ENCODE measurements around the gene JSRP1.

The JSRP1 gene

GRCh38 chr19:2246801-2247361 is 9.3 kb downstream of the JSRP1 start:
- no peak for DNase-seq (ENCODE audit: low read depth in 2 of 2)

- no peak for DNase-seq (ENCODE audit: low read depth in 2 of 2)
These were observed 10.1 kb downstream of the JSRP1 start for GRCh38 chr19:2246014-2246620.

DNA sequence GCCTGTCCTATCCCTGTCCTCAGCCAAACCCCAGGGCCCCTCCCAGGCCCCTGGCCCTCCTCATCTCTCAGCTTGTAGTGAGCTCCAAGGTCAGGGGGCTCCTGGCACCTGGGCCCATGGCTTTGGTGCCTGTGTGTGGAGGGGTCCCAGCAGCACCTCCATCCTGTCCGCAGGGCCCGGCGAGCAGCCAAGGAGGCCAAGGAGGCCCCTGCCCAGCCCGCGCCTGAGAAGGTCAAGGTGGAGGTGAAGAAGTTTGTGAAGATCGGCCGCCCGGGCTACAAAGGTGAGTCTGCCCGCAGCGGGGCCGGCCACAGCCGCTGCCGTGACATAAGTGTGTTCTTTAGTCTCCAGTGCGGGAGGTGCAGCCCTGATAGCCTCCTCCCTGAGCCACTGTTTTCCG is 10.9 kb downstream of the JSRP1 start:
- DNase-seq (ENCODE audit: low read depth in 2 of 2): no peak

GRCh38 chr19:2244486-2244885 is 11.7 kb downstream of the JSRP1 start:
- no peak for DNase-seq (ENCODE audit: low read depth in 2 of 2)

DNA sequence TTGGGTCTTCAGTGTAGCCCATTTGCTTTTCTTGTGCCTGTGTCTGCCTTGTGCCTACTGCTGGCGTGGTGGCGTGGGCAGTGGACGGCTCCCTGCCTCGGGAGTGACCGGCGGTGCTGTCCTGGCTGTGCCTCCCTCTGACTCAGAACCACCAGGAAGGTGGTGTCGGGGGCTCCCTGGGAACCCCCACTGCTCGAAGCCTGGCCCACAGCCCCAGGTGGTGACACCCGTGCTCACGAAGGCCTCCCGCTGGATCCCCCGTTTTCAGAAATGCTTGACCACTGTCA is 12.1 kb downstream of the JSRP1 start:
- DNase-seq (ENCODE audit: low read depth in 2 of 2): no peak

DNA sequence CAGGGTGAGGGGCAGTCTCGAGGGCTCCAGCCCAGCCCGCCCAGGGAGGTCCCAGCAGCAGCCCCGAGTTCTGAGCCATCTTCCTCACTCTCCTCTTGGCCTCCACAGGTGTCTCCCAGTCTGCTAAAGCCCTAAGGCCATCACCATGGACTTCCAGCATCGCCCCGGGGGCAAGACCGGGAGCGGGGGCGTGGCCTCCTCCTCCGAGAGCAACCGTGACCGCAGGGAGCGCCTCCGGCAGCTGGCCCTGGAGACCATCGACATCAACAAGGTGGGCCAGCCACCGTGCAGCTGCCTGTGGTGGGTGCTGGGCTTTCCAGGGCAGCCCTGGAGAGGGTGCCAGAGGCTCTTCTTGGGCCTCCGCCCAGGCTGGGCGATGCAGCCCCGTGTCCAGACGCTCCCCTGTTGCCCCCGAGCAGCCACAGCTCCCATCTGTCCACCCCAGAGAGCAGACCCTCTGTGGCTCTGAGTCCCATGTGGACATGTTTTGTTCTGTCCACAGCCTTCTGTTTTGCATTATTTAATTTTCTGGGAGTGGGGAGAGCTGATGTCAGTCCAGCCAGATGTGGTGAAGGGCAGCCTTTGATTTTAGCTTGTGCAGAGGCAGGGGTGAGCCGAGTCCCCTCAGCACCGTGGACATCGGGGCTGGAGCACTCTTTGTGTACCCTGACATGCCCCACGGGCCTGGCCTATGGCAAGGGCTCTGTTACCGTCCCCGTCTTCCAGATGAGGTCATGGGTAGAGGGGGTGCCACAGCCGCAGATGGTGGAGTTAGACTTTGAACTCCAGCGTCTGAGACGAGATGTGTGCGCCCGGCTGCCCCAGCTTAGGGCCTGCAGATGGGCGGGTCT is 12.7 kb downstream of the JSRP1 start:
- no peak for DNase-seq (ENCODE audit: low read depth in 2 of 2)

- no peak for DNase-seq (ENCODE audit: low read depth in 2 of 2)
These were observed 13.4 kb downstream of the JSRP1 start for GRCh38 chr19:2242816-2243215.

DNA sequence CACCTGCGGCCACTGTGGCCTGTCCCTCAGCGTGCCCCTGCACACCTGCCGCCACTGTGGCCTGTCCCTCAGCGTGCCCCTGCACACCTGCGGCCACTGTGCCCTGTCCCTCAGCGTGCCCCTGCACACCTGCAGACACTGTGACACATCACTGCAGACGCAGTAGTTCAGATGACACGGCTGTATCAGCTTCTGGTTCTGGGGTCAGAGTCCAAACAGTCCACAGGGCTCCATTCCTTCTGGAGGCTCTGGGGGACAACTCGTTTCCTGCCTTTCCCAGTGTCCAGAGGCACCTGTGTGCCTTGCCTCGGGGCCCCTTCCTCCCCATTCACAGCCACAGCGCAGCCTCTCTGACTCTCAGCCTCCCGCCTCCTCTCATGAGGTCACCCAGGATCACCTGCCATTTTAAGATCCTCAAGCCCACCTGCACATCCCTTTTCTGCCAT is 14.1 kb downstream of the JSRP1 start:
- DNase-seq (ENCODE audit: low read depth in 2 of 2): no peak

DNA sequence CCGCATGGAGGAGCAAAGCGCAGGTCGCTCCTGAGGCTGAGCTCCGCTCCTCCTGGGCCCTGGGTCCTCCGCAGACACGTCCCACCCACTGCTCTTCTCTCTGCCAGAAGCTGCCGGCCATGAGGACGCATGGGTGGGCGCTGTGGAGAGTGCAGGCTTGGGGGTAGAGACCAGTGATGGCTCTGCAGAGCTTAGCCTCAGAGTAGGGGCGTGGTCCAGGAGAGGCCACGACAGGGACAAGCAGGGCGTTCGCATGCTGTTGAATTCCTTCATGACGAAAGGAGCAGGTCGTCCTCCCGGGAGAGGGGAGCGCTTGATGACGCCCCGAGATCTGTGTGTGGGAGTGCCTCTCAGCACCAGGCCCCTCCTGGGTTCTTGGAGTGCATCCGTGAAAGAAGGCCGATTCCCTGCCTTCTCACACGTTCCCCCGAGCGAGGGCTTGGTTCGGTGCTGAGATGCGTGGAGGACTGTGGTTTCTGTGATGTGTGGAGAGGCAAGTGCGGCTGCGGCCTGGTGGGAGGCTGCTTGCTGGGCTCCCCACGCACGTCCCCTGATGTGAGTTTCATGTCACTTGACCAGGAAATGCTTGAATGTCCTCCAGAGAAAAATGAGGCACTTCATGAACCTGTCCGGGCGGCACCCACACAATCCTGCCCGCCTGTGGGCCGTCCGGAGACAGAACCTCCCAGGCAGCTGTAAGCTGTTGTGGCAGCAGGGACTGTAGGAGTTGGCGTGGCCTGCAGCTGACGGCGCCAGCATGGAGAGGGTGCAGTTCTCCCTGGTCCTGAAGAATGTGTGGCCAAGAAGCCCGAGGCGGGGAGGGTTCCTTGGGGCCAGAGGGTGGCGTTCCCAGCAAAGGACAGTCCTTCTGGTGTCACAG is 15.1 kb downstream of the JSRP1 start:
- no peak for DNase-seq (ENCODE audit: low read depth in 2 of 2)

- no peak for DNase-seq (ENCODE audit: low read depth in 2 of 2)
These were observed 16.1 kb downstream of the JSRP1 start for GRCh38 chr19:2239771-2240770.

DNA sequence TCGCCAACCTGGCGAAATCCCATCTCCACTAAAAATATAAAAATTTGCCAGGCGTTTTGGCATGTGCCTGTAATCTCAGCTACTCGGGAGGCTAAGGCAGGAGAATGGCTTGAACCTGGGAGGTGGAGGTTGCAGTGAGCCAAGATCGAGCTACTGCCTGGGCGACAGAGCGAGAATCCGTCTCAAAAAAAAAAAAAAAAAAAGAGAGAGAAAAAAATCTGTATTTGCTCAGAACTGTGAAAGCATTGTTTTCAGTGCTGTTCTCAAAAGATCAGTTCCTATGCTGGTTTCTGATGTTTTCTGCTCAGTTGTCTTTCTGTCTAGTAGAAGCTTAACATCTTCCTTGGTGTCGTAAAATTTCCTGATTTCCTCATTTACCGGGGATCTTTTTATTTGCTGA is 17.0 kb downstream of the JSRP1 start:
- DNase-seq (ENCODE audit: low read depth in 2 of 2): no peak

DNA sequence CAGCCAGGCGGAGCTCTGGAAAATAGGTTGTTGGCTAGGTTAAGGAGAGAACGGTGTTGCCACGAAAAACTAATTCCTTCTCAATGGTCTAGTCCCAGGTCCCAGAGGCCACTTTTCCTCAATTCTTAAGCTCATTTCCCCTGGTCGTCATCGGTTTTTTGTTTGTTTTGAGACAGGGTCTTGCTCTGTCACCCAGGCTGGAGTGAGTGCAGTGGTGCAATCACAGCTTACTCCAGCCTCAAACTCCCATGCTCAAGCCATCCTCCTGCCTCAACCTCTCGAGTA is 18.4 kb downstream of the JSRP1 start:
- no peak for DNase-seq (ENCODE audit: low read depth in 2 of 2)

GRCh38 chr19:2237051-2237868 is 19.0 kb downstream of the JSRP1 start:
- DNase-seq (ENCODE audit: low read depth in 2 of 2): no peak

- DNase-seq (ENCODE audit: low read depth in 2 of 2): peak; percentile 91
These were observed 19.7 kb downstream of the JSRP1 start, which contains the start of the genes PLEKHJ1 and SF3A2 for GRCh38 chr19:2236314-2237050. Gene PLEKHJ1, minus strand, starts transcription at chr19:2236329. Its CDS starts 81 bp downstream, at chr19:2236248. Gene SF3A2, plus strand, starts transcription at chr19:2236824. Its CDS starts 6,595 bp downstream, at chr19:2243419.

GRCh38 chr19:2236064-2236313 is 20.2 kb downstream of the JSRP1 start:
- no peak for DNase-seq (ENCODE audit: low read depth in 2 of 2)

- DNase-seq (ENCODE audit: low read depth in 2 of 2): no peak
These were observed 20.7 kb downstream of the JSRP1 start for GRCh38 chr19:2235381-2236063.

GRCh38 chr19:2234996-2235380 is 21.2 kb downstream of the JSRP1 start:
- no peak for DNase-seq (ENCODE audit: low read depth in 2 of 2)

DNA sequence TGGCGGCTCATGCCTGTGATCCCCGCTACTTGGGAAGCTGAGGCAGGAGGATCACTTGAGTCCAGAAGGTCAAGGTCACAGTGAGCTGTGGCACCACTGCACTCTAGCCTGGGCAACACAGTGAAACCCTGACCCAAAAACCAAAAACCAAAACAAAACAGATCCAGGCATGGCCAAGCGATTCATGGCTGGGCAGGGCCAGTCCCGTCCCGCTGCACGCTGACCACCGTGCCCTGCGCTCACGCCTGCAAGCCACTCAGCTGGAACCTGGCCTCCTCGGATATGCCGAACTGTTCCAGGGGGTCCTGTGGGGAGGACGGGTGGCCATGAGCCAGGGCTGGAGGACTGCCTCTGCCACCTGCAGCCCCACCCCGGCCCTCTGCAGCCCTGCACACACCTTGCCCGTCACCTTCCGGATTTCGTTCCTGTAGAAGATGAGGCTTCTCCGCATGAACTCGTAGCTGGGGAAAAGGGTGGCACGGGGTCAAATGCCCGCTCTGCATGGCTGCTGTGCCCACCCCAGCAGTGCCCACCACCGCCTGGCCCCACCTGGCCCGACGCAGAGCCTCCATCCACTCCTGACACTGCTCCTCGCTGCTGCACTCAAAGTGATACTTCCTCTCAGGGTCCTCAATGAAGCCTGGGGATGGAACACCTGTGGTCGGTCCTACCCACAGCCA is 22.5 kb downstream of the JSRP1 start:
- DNase-seq (ENCODE audit: low read depth in 2 of 2): no peak

Measured in fibroblast of skin of left biceps (primary cell).